Stimulated activated CD8-positive, alpha-beta memory T cell treated with anti-CD3 and anti-CD28 coated beads, Interleukin-4, amount 100 ng/mL, for 1 hour (primary cell): Measurements from ENCODE around the gene TP53RK.

ENCODE experiments used
- DNase-seq, 2 donors: peaks; one replicate each; pipeline ENCODE4 v3.0.0-alpha.2; 2020; ENCODE audit warnings: low read depth in 2 of 2, low spot score in 1 of 2

TP53RK gene

GRCh38 chr20:46665602-46666001 lies 23.6 kb downstream of the TP53RK start:
- DNase-seq = no peak

- no peak for DNase-seq
Observed at GRCh38 chr20:46663531-46663930, 25.7 kb downstream of the TP53RK start.

GRCh38 chr20:46661659-46662058 lies 27.6 kb downstream of the TP53RK start:
- no peak for DNase-seq

- DNase-seq = no peak
Observed at GRCh38 chr20:46660487-46660886, 28.8 kb downstream of the TP53RK start.

GRCh38 chr20:46657618-46658017 lies 31.6 kb downstream of the TP53RK start:
- no peak for DNase-seq

- no peak for DNase-seq
Observed at GRCh38 chr20:46657137-46657536, 32.1 kb downstream of the TP53RK start.

GRCh38 chr20:46652699-46653098 lies 36.5 kb downstream of the TP53RK start:
- DNase-seq = no peak

GRCh38 chr20:46651091-46651962 lies 37.9 kb downstream of the TP53RK start, which contains the start of gene SLC13A3:
Gene SLC13A3 (minus strand): TSS chr20:46651459. CDS start chr20:46651421, 38 bp downstream.
- no peak for DNase-seq

- DNase-seq = no peak
Observed at GRCh38 chr20:46650575-46651090, 38.6 kb downstream of the TP53RK start.

GRCh38 chr20:46649965-46650542 lies 39.2 kb downstream of the TP53RK start:
- DNase-seq = no peak

GRCh38 chr20:46649650-46649949 lies 39.6 kb downstream of the TP53RK start:
- no peak for DNase-seq

GRCh38 chr20:46648903-46649649 lies 40.2 kb downstream of the TP53RK start:
- DNase-seq = no peak

- DNase-seq = no peak
Observed at GRCh38 chr20:46647469-46647868, 41.8 kb downstream of the TP53RK start.

GRCh38 chr20:46646659-46647380 lies 42.4 kb downstream of the TP53RK start:
- no peak for DNase-seq

- DNase-seq = no peak
Observed at GRCh38 chr20:46646122-46646521, 43.1 kb downstream of the TP53RK start.

- DNase-seq = no peak
Observed at GRCh38 chr20:46644733-46645132, 44.5 kb downstream of the TP53RK start.

- DNase-seq = no peak
Observed at GRCh38 chr20:46644160-46644559, 45.1 kb downstream of the TP53RK start.

- no peak for DNase-seq
Observed at GRCh38 chr20:46642969-46643343, 46.3 kb downstream of the TP53RK start.

GRCh38 chr20:46642265-46642968 lies 46.8 kb downstream of the TP53RK start:
- DNase-seq = no peak

GRCh38 chr20:46641424-46641823 lies 47.8 kb downstream of the TP53RK start:
- DNase-seq = no peak
